NOMO-1 treated with dmso at 0.1 percent for 144 hours (cell line): ENCODE data around the gene ASTN2.

Source experiments
- DNase-seq: peaks from one replicate; lab custom pipeline; 2025; ENCODE audit not compliant: unreplicated experiment; lab: John Stamatoyannopoulos, UW

Gene ASTN2

GRCh38 chr9:116451500-116452115 is 963.2 kb downstream of the ASTN2 start:
- no peak for DNase-seq

- DNase-seq: no peak
Observed at GRCh38 chr9:116450378-116451139, 964.3 kb downstream of the ASTN2 start.

GRCh38 chr9:116449949-116450348 is 964.9 kb downstream of the ASTN2 start:
- DNase-seq: no peak

- DNase-seq: no peak
Observed at GRCh38 chr9:116448431-116448830, 966.4 kb downstream of the ASTN2 start.

GRCh38 chr9:116447934-116448333 is 966.9 kb downstream of the ASTN2 start:
- DNase-seq: no peak

GRCh38 chr9:116442528-116442927 is 972.3 kb downstream of the ASTN2 start:
- DNase-seq: no peak

GRCh38 chr9:116437411-116438370 is 977.2 kb downstream of the ASTN2 start:
- DNase-seq: no peak

- DNase-seq: no peak
Observed at GRCh38 chr9:116436121-116436520, 978.7 kb downstream of the ASTN2 start.

GRCh38 chr9:116435706-116436105 is 979.2 kb downstream of the ASTN2 start:
- DNase-seq: no peak

GRCh38 chr9:116434314-116434713 is 980.5 kb downstream of the ASTN2 start:
- no peak for DNase-seq

- DNase-seq: no peak
Observed at GRCh38 chr9:116432051-116432450, 982.8 kb downstream of the ASTN2 start.

GRCh38 chr9:116430849-116431248 is 984.0 kb downstream of the ASTN2 start:
- DNase-seq: no peak

GRCh38 chr9:116425244-116425643 is 989.6 kb downstream of the ASTN2 start:
- no peak for DNase-seq

- no peak for DNase-seq
Observed at GRCh38 chr9:116423149-116423548, 991.7 kb downstream of the ASTN2 start.

GRCh38 chr9:116422119-116422979 is 992.5 kb downstream of the ASTN2 start:
- no peak for DNase-seq

GRCh38 chr9:116420993-116421538 is 993.8 kb downstream of the ASTN2 start:
- DNase-seq: no peak

GRCh38 chr9:116419181-116419580 is 995.7 kb downstream of the ASTN2 start:
- no peak for DNase-seq

- DNase-seq: no peak
Observed at GRCh38 chr9:116417464-116417863, 997.4 kb downstream of the ASTN2 start.

- DNase-seq: no peak
Observed at GRCh38 chr9:116416421-116416820, 998.4 kb downstream of the ASTN2 start.

- DNase-seq: no peak
Observed at GRCh38 chr9:116414374-116414773, 1000.5 kb downstream of the ASTN2 start.
